PFSK-1 (cell line): Measurements from ENCODE around the gene RYR3.

ENCODE experiments used
- FOXP2 ChIP-seq: optimal IDR thresholded peaks from 2 replicates; pipeline ENCODE3; 2011; ENCODE audit warnings: borderline replicate concordance, control low read depth, inconsistent platforms; ENCODE audit not compliant: insufficient read depth; ENCODE audit errors: extremely low read length, extremely low read depth
- POLR2AphosphoS5 ChIP-seq: IDR thresholded peaks from 2 replicates; pipeline ENCODE4 v1.6.1; 2012; ENCODE audit warnings: low read depth, mild to moderate bottlenecking, control low read depth, low read length, moderate library complexity
- REST ChIP-seq, 2 experiments: IDR thresholded peaks; 2 replicates each; pipeline versions ENCODE4 v1.6.1 to v1.8.0; 2011 to 2012; ENCODE audit warnings: low read depth in 2 of 2, low read length in 2 of 2, control low read depth in 1 of 2, inconsistent platforms in 1 of 2, mild to moderate bottlenecking in 1 of 2, moderate library complexity in 1 of 2; ENCODE audit not compliant: insufficient read depth in 1 of 2
- SIN3A ChIP-seq: IDR thresholded peaks from 2 replicates; pipeline ENCODE4 v1.6.1; 2012; ENCODE audit warnings: mild to moderate bottlenecking, low read length, moderate library complexity, borderline replicate concordance; ENCODE audit not compliant: insufficient read depth
- TAF1 ChIP-seq: IDR thresholded peaks from 2 replicates; pipeline ENCODE4 v1.6.1; 2012; ENCODE audit warnings: low read length, control low read depth, borderline replicate concordance; ENCODE audit not compliant: insufficient read depth

The RYR3 gene

GRCh38 chr15:33624439-33624838, 313.7 kb downstream of the RYR3 start:
- TF ChIP-seq SIN3A (no peak), POLR2AphosphoS5 (no peak), TAF1 (no peak), REST (IDR thresholded peaks at IDR 0.05; ENCODE audit: insufficient read depth in 1 of 2, low read depth in 2 of 2, low read length in 2 of 2) (no peak), FOXP2 (no peak)

- TF ChIP-seq FOXP2 (no peak), SIN3A (no peak), REST (IDR thresholded peaks at IDR 0.05; ENCODE audit: insufficient read depth in 1 of 2, low read depth in 2 of 2, low read length in 2 of 2) (no peak), TAF1 (no peak), POLR2AphosphoS5 (no peak)
These were observed 318.9 kb downstream of the RYR3 start for GRCh38 chr15:33629647-33630046.

GRCh38 chr15:33636234-33636633, 325.5 kb downstream of the RYR3 start:
- TF ChIP-seq SIN3A (no peak), TAF1 (no peak), REST (IDR thresholded peaks at IDR 0.05; ENCODE audit: insufficient read depth in 1 of 2, low read depth in 2 of 2, low read length in 2 of 2) (no peak), POLR2AphosphoS5 (no peak), FOXP2 (no peak)

GRCh38 chr15:33636958-33637357, 326.2 kb downstream of the RYR3 start:
- TF ChIP-seq POLR2AphosphoS5, result no peak
- no peak for TF ChIP-seq SIN3A
- TF ChIP-seq FOXP2, result no peak
- no peak for TF ChIP-seq TAF1
- TF ChIP-seq REST (IDR thresholded peaks at IDR 0.05; ENCODE audit: insufficient read depth in 1 of 2, low read depth in 2 of 2, low read length in 2 of 2), result no peak

GRCh38 chr15:33638453-33638852, 327.7 kb downstream of the RYR3 start:
- TF ChIP-seq SIN3A, result no peak
- TF ChIP-seq REST (IDR thresholded peaks at IDR 0.05; ENCODE audit: insufficient read depth in 1 of 2, low read depth in 2 of 2, low read length in 2 of 2), result no peak
- TF ChIP-seq POLR2AphosphoS5, result no peak
